Panc1 (cell line): Measurements from ENCODE around the gene GABARAP. TPM values are rescaled to one million over a fixed set of nuclear protein-coding genes. Genes with fewer than 3 reads are reported as not detected.

ENCODE experiments used
- ATAC-seq: fragments of 200-7000 bp; cut with Tn5 transposase; 2 replicates; pipeline ENCODE4 v1.9.1; 2020; ENCODE audit warnings: mild to moderate bottlenecking, moderate library complexity
- BruUV-seq: library from RNA; stranded (reverse); fragments of 400-500 nt; replicated peaks from 2 replicates; lab custom pipeline; 2021; lab: Mats Ljungman, UMichigan
- CTCF ChIA-PET: fragments of 300-600 bp; sonication (Branson Sonifier 250); formaldehyde crosslinking; loops from one replicate; lab custom pipeline; 2022; ENCODE audit warnings: antibody characterized with exemption; lab: Charles Lee
- POLR2A ChIA-PET: fragments of 300-600 bp; sonication (Branson Sonifier 250); formaldehyde crosslinking; loops from one replicate; lab custom pipeline; 2022; ENCODE audit warnings: antibody characterized with exemption; lab: Charles Lee
- DNase-seq: peaks from one replicate; pipeline ENCODE4 v3.0.0-alpha.2; 2010; ENCODE audit warnings: low read depth, low spot score
- H3K27ac ChIP-seq: 2 replicates; pipeline ENCODE4 v1.5.1; 2011; ENCODE audit warnings: mild to moderate bottlenecking, low read length, inconsistent platforms
- H3K27me3 ChIP-seq: fragments of 200-500 bp; sonication (Bioruptor generic); 2 replicates; pipeline ENCODE4 v1.6.0; 2014; ENCODE audit warnings: low read length, inconsistent platforms; ENCODE audit not compliant: control insufficient read depth, insufficient read depth
- H3K36me3 ChIP-seq: fragments of 200-500 bp; sonication (Bioruptor generic); 2 replicates; pipeline ENCODE4 v1.5.1; 2014; ENCODE audit warnings: inconsistent platforms, mild to moderate bottlenecking, low read length, moderate library complexity; ENCODE audit not compliant: control insufficient read depth, insufficient read depth
- H3K4me1 ChIP-seq: 2 replicates; pipeline ENCODE4 v1.5.1; 2011; ENCODE audit warnings: inconsistent platforms, mild to moderate bottlenecking, low read length, moderate library complexity; ENCODE audit not compliant: control insufficient read depth, insufficient read depth
- H3K4me3 ChIP-seq, 2 experiments: 2 replicates each; pipeline ENCODE4 v1.5.1; 2011 to 2012; ENCODE audit warnings: low read depth in 2 of 2, low read length in 2 of 2, mild to moderate bottlenecking in 2 of 2, inconsistent platforms in 1 of 2, moderate library complexity in 1 of 2
- H3K9me3 ChIP-seq: fragments of 200-500 bp; sonication (Bioruptor generic); 2 replicates; pipeline ENCODE4 v1.5.1; 2014; ENCODE audit warnings: low read depth, mild to moderate bottlenecking, inconsistent platforms, low read length, moderate library complexity; ENCODE audit not compliant: control insufficient read depth, insufficient read depth
- POLR2AphosphoS5 ChIP-seq: IDR thresholded peaks from 2 replicates; pipeline ENCODE4 v1.6.1; 2012; ENCODE audit warnings: mild to moderate bottlenecking, low read depth, low read length, moderate library complexity
- SIN3A ChIP-seq: IDR thresholded peaks from 2 replicates; pipeline ENCODE4 v1.6.1; 2012; ENCODE audit warnings: low read depth, mild to moderate bottlenecking, low read length, moderate library complexity, borderline replicate concordance; ENCODE audit not compliant: insufficient read depth
- TCF7L2 ChIP-seq: IDR thresholded peaks from 2 replicates; pipeline ENCODE4 v1.6.1; 2011; ENCODE audit warnings: mild to moderate bottlenecking, low read depth, low read length, inconsistent platforms
- in situ Hi-C: cut with HindIII; loops from 2 replicates; pipeline ENCODE4 v1.10.0; 2016; ENCODE audit warnings: low sequenced_read_pairs, low pct_unique_long_range_greater_than_20kb
- intact Hi-C: fragments of 100-400 bp; cut with micrococcal nuclease; formaldehyde crosslinking; loops from one replicate; pipeline ENCODE4 v1.10.0; 2022; ENCODE audit not compliant: unreplicated experiment
- total RNA-seq: library from RNA; stranded (reverse); gene quantifications from one replicate; pipeline ENCODE4 v1.2.1, GENCODE V29; 2021; ENCODE audit not compliant: unreplicated experiment
- TF ChIP-seq, protein P1 (sequence below), 2 experiments: IDR thresholded peaks; 2 replicates each; pipeline ENCODE4 v1.6.1; 2011 to 2012; ENCODE audit warnings: low read depth in 2 of 2, control low read depth in 1 of 2, low read length in 1 of 2, mild to moderate bottlenecking in 1 of 2, moderate library complexity in 1 of 2; ENCODE audit not compliant: insufficient read depth in 1 of 2
- TF ChIP-seq, protein P2 (sequence below): fragments of 450-650 bp; IDR thresholded peaks from 2 replicates; pipeline ENCODE4 v1.5.1; 2017; ENCODE audit warnings: mild to moderate bottlenecking

The GABARAP gene
- total RNA-seq, 1 experiment from 2014 or later: 289 TPM

DNA sequence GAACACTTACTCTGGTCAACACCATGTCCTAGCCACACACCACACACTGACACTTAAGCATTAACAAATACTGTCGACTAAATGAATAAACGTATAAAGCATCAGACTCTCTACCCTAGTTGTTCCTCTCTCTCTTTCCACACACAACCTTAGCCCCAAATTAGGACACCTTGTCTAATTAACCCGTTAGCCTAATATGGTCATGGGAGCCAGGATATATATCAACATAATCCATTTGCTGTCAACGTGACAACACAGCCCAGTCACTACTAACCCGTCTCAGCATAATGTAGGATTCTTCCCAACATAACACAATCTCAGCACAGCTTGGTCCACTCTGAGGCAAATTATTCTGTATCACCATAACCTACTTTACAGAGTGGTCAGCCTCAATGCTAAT, 10.1 kb downstream of the GABARAP start:
- Histone ChIP-seq H3K36me3 (peaks cover 2% of the 10 kb centered on the region), H3K4me1 (peaks cover 35% of the 10 kb centered on the region), H3K4me3 (peak overlapping the region; percentile 87 to 92), H3K27ac (peak overlapping the region; percentile 42; the same call in 1 of the 2 replicates), H3K9me3 (no peaks in the 10 kb centered on the region), H3K27me3 (no peaks in the 10 kb centered on the region)
- BruUV-seq: TSS peak; percentile 63
- DNase-seq (no peak), ATAC-seq (no peak)
- CTCF ChIA-PET: no interaction called here
- TF ChIP-seq, protein P1, sequence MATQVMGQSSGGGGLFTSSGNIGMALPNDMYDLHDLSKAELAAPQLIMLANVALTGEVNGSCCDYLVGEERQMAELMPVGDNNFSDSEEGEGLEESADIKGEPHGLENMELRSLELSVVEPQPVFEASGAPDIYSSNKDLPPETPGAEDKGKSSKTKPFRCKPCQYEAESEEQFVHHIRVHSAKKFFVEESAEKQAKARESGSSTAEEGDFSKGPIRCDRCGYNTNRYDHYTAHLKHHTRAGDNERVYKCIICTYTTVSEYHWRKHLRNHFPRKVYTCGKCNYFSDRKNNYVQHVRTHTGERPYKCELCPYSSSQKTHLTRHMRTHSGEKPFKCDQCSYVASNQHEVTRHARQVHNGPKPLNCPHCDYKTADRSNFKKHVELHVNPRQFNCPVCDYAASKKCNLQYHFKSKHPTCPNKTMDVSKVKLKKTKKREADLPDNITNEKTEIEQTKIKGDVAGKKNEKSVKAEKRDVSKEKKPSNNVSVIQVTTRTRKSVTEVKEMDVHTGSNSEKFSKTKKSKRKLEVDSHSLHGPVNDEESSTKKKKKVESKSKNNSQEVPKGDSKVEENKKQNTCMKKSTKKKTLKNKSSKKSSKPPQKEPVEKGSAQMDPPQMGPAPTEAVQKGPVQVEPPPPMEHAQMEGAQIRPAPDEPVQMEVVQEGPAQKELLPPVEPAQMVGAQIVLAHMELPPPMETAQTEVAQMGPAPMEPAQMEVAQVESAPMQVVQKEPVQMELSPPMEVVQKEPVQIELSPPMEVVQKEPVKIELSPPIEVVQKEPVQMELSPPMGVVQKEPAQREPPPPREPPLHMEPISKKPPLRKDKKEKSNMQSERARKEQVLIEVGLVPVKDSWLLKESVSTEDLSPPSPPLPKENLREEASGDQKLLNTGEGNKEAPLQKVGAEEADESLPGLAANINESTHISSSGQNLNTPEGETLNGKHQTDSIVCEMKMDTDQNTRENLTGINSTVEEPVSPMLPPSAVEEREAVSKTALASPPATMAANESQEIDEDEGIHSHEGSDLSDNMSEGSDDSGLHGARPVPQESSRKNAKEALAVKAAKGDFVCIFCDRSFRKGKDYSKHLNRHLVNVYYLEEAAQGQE (IDR thresholded peaks at IDR 0.05; ENCODE audit: insufficient read depth in 1 of 2, low read depth in 2 of 2, low read length in 1 of 2): no peak
- TF ChIP-seq TCF7L2 (no peak), POLR2AphosphoS5 (no peak), SIN3A (no peak)
- TF ChIP-seq, protein P2, sequence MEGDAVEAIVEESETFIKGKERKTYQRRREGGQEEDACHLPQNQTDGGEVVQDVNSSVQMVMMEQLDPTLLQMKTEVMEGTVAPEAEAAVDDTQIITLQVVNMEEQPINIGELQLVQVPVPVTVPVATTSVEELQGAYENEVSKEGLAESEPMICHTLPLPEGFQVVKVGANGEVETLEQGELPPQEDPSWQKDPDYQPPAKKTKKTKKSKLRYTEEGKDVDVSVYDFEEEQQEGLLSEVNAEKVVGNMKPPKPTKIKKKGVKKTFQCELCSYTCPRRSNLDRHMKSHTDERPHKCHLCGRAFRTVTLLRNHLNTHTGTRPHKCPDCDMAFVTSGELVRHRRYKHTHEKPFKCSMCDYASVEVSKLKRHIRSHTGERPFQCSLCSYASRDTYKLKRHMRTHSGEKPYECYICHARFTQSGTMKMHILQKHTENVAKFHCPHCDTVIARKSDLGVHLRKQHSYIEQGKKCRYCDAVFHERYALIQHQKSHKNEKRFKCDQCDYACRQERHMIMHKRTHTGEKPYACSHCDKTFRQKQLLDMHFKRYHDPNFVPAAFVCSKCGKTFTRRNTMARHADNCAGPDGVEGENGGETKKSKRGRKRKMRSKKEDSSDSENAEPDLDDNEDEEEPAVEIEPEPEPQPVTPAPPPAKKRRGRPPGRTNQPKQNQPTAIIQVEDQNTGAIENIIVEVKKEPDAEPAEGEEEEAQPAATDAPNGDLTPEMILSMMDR: no peak
- in situ Hi-C loops (no loop called here), intact Hi-C loops (no loop called here)
- POLR2A ChIA-PET: no interaction called here

DNA sequence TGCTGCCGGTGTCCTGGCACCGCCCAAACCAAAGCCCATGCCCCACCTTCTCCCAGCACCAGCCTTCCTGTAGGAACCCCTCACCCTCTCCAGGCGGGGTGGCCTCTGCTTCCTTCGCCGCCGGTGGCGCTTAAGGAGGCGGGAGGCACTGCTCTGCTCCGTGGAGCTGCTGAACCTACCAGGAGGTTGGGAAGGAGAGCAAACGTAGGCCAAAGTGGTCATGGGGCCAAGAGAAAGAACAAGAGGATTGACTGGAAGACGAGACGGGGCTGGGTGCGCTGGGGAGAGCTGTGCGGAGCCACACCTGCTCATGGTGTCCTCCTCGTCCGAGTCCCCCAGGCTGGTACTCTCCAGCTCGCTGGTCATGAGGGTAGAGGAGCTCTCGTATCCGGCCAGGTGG, 12.7 kb downstream of the GABARAP start:
- Histone ChIP-seq H3K4me3 (no peak overlapping the region), H3K36me3 (no peaks in the 10 kb centered on the region; the same call in 1 of the 2 replicates), H3K27ac (no peak overlapping the region), H3K4me1 (peaks cover 26% of the 10 kb centered on the region), H3K9me3 (no peaks in the 10 kb centered on the region), H3K27me3 (no peaks in the 10 kb centered on the region)
- ATAC-seq (no peak), DNase-seq (no peak)
- ChIA-PET POLR2A (no interaction called here), CTCF (no interaction called here)
- intact Hi-C loops: no loop called here
- in situ Hi-C loops: no loop called here
- no peak for TF ChIP-seq SIN3A
- TF ChIP-seq, protein P2: no peak
- TF ChIP-seq, protein P1 (IDR thresholded peaks at IDR 0.05; ENCODE audit: insufficient read depth in 1 of 2, low read depth in 2 of 2, low read length in 1 of 2): no peak
- no peak for TF ChIP-seq TCF7L2
- TF ChIP-seq POLR2AphosphoS5: no peak
- no TSS peak for BruUV-seq
